ENCODE measurements around the gene PCNT. TPM values are rescaled to one million over a fixed set of nuclear protein-coding genes. Genes with fewer than 3 reads are reported as not detected.

PCNT gene
- total and polyA plus RNA-seq, 2 of the 4 experiments (the other 2 are of a cell fraction) = 10.0 to 19.4 TPM

GRCh38 chr21:46285761-46286647 is 38.0 kb upstream of the PCNT start, which contains the start of gene YBEY:
Gene YBEY (plus strand): TSS chr21:46286342. CDS start chr21:46286914, 572 bp downstream.
- Histone ChIP-seq H2AK5ac (ENCODE audit: low read depth, low read length) (peak within 1 kb of the TSS; percentile 23), H4K5ac (ENCODE audit: low read depth, low read length) (peak within 1 kb of the TSS; percentile 82), H3K4me2 (ENCODE audit: low read depth, low read length) (peak within 1 kb of the TSS; percentile 96), H4K91ac (ENCODE audit: insufficient read depth, low read depth, low read length) (peak within 1 kb of the TSS; percentile 40; the same call in 1 of the 2 replicates), H3K4ac (ENCODE audit: low read depth, low read length) (peak within 1 kb of the TSS; percentile 86), H3K14ac (replicated peaks; ENCODE audit: low read depth, low read length) (peak within 1 kb of the TSS; percentile 93), H3K9ac (ENCODE audit: low read depth, low read length) (peak within 1 kb of the TSS; percentile 92), H3K56ac (ENCODE audit: extremely low read depth, insufficient read depth, low read length) (peak within 1 kb of the TSS; percentile 89), H2AFZ (replicated peaks; ENCODE audit: low read length, poor library complexity) (peak within 1 kb of the TSS; percentile 91), H3K27me3 (ENCODE audit: control insufficient read depth, insufficient read depth, low read length) (no peaks in the 10 kb centered on the region), H3K4me3 (ENCODE audit: insufficient read depth, low read depth, low read length) (peak within 1 kb of the TSS; percentile 69), H3K4me1 (ENCODE audit: control insufficient read depth, insufficient read depth, low read length) (peaks cover 12% of the 10 kb centered on the region), H3K79me1 (ENCODE audit: low read depth in 1 of 2, low read length in 2 of 2) (peaks cover 13 to 58% of the 10 kb centered on the region in 2 experiments), H4K20me1 (ENCODE audit: insufficient read depth, low read length) (peaks cover 9% of the 10 kb centered on the region), H3K27ac (ENCODE audit: insufficient read depth, low read length) (peak within 1 kb of the TSS; percentile 95), H4K8ac (ENCODE audit: low read depth in 2 of 2, low read length in 2 of 2) (peak within 1 kb of the TSS; percentile 59 to 87), H3K23ac (ENCODE audit: low read depth, low read length) (peak within 1 kb of the TSS; percentile 53), H3K9me1 (ENCODE audit: insufficient read depth, low read length) (peaks cover 14% of the 10 kb centered on the region), H3K36me3 (ENCODE audit: control insufficient read depth, insufficient read depth, low read length) (peaks cover 18% of the 10 kb centered on the region), H2BK15ac (ENCODE audit: low read depth, low read length) (no peak within 1 kb of the TSS), H2BK120ac (ENCODE audit: low read depth, low read length) (peak within 1 kb of the TSS; percentile 38; the same call in 1 of the 2 replicates), H3K18ac (ENCODE audit: low read depth, low read length) (peak within 1 kb of the TSS; percentile 48), H3K9me3 (ENCODE audit: control insufficient read depth, insufficient read depth, low read length) (no peaks in the 10 kb centered on the region), H2AK9ac (replicated peaks; ENCODE audit: low read depth, low read length, poor library complexity) (peak within 1 kb of the TSS; percentile 89), H2BK20ac (ENCODE audit: low read depth, low read length) (no peak within 1 kb of the TSS), H2BK5ac (ENCODE audit: low read depth, low read length, poor library complexity, severe bottlenecking) (peak within 1 kb of the TSS; percentile 87)
- TF ChIP-seq, protein P1, sequence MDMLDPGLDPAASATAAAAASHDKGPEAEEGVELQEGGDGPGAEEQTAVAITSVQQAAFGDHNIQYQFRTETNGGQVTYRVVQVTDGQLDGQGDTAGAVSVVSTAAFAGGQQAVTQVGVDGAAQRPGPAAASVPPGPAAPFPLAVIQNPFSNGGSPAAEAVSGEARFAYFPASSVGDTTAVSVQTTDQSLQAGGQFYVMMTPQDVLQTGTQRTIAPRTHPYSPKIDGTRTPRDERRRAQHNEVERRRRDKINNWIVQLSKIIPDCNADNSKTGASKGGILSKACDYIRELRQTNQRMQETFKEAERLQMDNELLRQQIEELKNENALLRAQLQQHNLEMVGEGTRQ (IDR thresholded peaks at IDR 0.05; ENCODE audit: low read depth, low read length) = no peak
- TF ChIP-seq MAFK (IDR thresholded peaks at IDR 0.05; ENCODE audit: low read depth, low read length) (0 out of 2 replicates have a peak, but pooled peaks have one; percentile 4), CHD1 (IDR thresholded peaks at IDR 0.05; ENCODE audit: low read depth, low read length) (no peak), POLR2A (IDR thresholded peaks at IDR 0.05; ENCODE audit: low read depth, low read length) (peak; percentile 71), MAZ (IDR thresholded peaks at IDR 0.05; ENCODE audit: borderline replicate concordance, low read depth, low read length) (peak; percentile 98), SMC3 (IDR thresholded peaks at IDR 0.05; ENCODE audit: low read depth, low read length) (peak; percentile 35), RAD21 (IDR thresholded peaks at IDR 0.05; ENCODE audit: low read length) (peak; percentile 42; the same call in 1 of the 2 replicates), MXI1 (IDR thresholded peaks at IDR 0.05; ENCODE audit: borderline replicate concordance, low read depth, low read length) (peak; percentile 78; the same call in 1 of the 2 replicates)
- TF ChIP-seq, protein P2, sequence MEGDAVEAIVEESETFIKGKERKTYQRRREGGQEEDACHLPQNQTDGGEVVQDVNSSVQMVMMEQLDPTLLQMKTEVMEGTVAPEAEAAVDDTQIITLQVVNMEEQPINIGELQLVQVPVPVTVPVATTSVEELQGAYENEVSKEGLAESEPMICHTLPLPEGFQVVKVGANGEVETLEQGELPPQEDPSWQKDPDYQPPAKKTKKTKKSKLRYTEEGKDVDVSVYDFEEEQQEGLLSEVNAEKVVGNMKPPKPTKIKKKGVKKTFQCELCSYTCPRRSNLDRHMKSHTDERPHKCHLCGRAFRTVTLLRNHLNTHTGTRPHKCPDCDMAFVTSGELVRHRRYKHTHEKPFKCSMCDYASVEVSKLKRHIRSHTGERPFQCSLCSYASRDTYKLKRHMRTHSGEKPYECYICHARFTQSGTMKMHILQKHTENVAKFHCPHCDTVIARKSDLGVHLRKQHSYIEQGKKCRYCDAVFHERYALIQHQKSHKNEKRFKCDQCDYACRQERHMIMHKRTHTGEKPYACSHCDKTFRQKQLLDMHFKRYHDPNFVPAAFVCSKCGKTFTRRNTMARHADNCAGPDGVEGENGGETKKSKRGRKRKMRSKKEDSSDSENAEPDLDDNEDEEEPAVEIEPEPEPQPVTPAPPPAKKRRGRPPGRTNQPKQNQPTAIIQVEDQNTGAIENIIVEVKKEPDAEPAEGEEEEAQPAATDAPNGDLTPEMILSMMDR (conservative IDR thresholded peaks at IDR 0.05; ENCODE audit: low read depth, low read length) = peak; percentile 36
- in situ Hi-C loops (cut with MboI; ENCODE audit: low sequenced_read_pairs) = no loop called here
- ATAC-seq (ENCODE audit: low read depth) = peak; percentile 89
- DNase-seq = peak; percentile 91
- CTCF ChIA-PET = interaction anchor here (0.8 kb wide), 1 partner anchor 998 kb away, joined by 3 read pairs; the partner anchor contains the start of gene POFUT2
- intact Hi-C loops (cut with micrococcal nuclease) = loop anchor here (1.0 to 5.0 kb wide), 3 partner anchors 36 to 314 kb away; no protein-coding TSS in a partner anchor
- no TSS peak for BruUV-seq (replicated peaks)
- POLR2A ChIA-PET (ENCODE audit: unreplicated experiment) = no interaction called here
- dilution Hi-C loops (cut with HindIII; ENCODE audit: low sequenced_read_pairs, unreplicated experiment) = no loop called here
- WGBS, 2 experiments (ENCODE audit: extremely low coverage in 2 of 2, insufficient read length in 1 of 2) = 0% methylated on average over 48 of the region's 105 CpGs; no CpG with 5 or more reads in 1 of the 2 experiments
